Testis (tissue), 2 donors: ENCODE results near the gene MBTPS2.

Source experiments
- POLR2A ChIP-seq: fragments of 450-650 bp; IDR thresholded peaks from one replicate; pipeline ENCODE4 v1.6.1; 2017; ENCODE audit warnings: antibody characterized with exemption, mild to moderate bottlenecking, moderate library complexity
- TF ChIP-seq, protein P1 (sequence below), 3 experiments: fragments of 450-650 bp in 2 of 3; fragments of 200-600 bp in 1 of 3; sonication (generic) in 1 of 3; IDR thresholded peaks; one replicate each; pipeline ENCODE4 v1.5.1; 2016 to 2019; ENCODE audit warnings: antibody characterized with exemption in 3 of 3, mild to moderate bottlenecking in 2 of 3, moderate library complexity in 1 of 3

DNA sequence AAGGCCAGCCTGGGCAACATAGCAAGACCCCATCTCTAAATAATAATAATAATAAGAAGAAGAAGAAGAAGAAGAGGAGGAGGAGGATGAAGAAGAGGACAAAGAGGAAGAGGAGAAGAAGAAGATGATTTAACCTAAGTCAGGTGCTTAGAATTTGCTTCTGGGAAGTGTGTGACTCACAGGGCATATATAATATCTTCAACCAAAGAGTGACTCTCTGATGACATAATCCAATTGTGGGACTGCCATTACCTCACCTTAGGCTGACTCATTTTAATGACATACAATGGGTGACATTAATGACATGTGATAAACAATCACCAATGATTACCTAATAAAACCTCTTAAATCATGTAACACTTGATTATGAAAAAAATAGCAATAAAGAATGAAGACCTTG lies 32.7 kb upstream of the MBTPS2 start:
- TF ChIP-seq, protein P1, sequence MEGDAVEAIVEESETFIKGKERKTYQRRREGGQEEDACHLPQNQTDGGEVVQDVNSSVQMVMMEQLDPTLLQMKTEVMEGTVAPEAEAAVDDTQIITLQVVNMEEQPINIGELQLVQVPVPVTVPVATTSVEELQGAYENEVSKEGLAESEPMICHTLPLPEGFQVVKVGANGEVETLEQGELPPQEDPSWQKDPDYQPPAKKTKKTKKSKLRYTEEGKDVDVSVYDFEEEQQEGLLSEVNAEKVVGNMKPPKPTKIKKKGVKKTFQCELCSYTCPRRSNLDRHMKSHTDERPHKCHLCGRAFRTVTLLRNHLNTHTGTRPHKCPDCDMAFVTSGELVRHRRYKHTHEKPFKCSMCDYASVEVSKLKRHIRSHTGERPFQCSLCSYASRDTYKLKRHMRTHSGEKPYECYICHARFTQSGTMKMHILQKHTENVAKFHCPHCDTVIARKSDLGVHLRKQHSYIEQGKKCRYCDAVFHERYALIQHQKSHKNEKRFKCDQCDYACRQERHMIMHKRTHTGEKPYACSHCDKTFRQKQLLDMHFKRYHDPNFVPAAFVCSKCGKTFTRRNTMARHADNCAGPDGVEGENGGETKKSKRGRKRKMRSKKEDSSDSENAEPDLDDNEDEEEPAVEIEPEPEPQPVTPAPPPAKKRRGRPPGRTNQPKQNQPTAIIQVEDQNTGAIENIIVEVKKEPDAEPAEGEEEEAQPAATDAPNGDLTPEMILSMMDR (IDR thresholded peaks at IDR 0.05), result no peak
- no peak for TF ChIP-seq POLR2A
